Right lobe of liver (tissue), 4 donors: Measurements from ENCODE around the gene TJP3.

Experiments
- CTCF ChIP-seq, 4 donors: fragments of 200-600 bp in 3 of 4; fragments of 450-650 bp in 1 of 4; IDR thresholded peaks; one replicate each; pipeline versions ENCODE4 v1.5.1 to v1.8.0; 2016 to 2022; ENCODE audit warnings: antibody characterized with exemption in 4 of 4, mild to moderate bottlenecking in 2 of 4
- POLR2A ChIP-seq: fragments of 450-650 bp; IDR thresholded peaks from one replicate; pipeline ENCODE4 v1.6.1; 2017; ENCODE audit warnings: antibody characterized with exemption, mild to moderate bottlenecking
- donor health status: DM: no; HTN: no; CAD: no.
- donor health status: DM: no; HTN: no; CAD: no.
- donor health status: DM: no; HTN: yes; CAD: no.

GRCh38 chr19:3760871-3761361, 52.7 kb downstream of the TJP3 start:
- TF ChIP-seq CTCF (IDR thresholded peaks at IDR 0.05) = no peak
- TF ChIP-seq POLR2A = no peak
